Measurements from ENCODE around the gene MBNL1.

The MBNL1 gene

GRCh38 chr3:152373379-152373778 is 104.7 kb downstream of the MBNL1 start:
- in situ Hi-C loops (cut with MboI; ENCODE audit: low sequenced_read_pairs), result no loop called here

- in situ Hi-C loops (cut with MboI; ENCODE audit: low sequenced_read_pairs), result no loop called here
These were observed 105.7 kb downstream of the MBNL1 start for GRCh38 chr3:152374262-152374990.

- in situ Hi-C loops (cut with MboI; ENCODE audit: low sequenced_read_pairs), result no loop called here
These were observed 106.8 kb downstream of the MBNL1 start for GRCh38 chr3:152375546-152375945.

GRCh38 chr3:152376351-152377183 is 107.8 kb downstream of the MBNL1 start:
- in situ Hi-C loops (cut with MboI; ENCODE audit: low sequenced_read_pairs), result no loop called here

- in situ Hi-C loops (cut with MboI; ENCODE audit: low sequenced_read_pairs), result no loop called here
These were observed 108.4 kb downstream of the MBNL1 start for GRCh38 chr3:152377184-152377570.

GRCh38 chr3:152379415-152380042 is 110.8 kb downstream of the MBNL1 start:
- in situ Hi-C loops (cut with MboI; ENCODE audit: low sequenced_read_pairs), result no loop called here

GRCh38 chr3:152380043-152380442 is 111.3 kb downstream of the MBNL1 start:
- in situ Hi-C loops (cut with MboI; ENCODE audit: low sequenced_read_pairs), result no loop called here

GRCh38 chr3:152381881-152382295 is 113.2 kb downstream of the MBNL1 start:
- in situ Hi-C loops (cut with MboI; ENCODE audit: low sequenced_read_pairs), result no loop called here

GRCh38 chr3:152382312-152383135 is 113.8 kb downstream of the MBNL1 start:
- in situ Hi-C loops (cut with MboI; ENCODE audit: low sequenced_read_pairs), result no loop called here

- in situ Hi-C loops (cut with MboI; ENCODE audit: low sequenced_read_pairs), result no loop called here
These were observed 114.4 kb downstream of the MBNL1 start for GRCh38 chr3:152383136-152383606.

GRCh38 chr3:152384412-152384811 is 115.7 kb downstream of the MBNL1 start:
- in situ Hi-C loops (cut with MboI; ENCODE audit: low sequenced_read_pairs), result no loop called here

- in situ Hi-C loops (cut with MboI; ENCODE audit: low sequenced_read_pairs), result no loop called here
These were observed 117.0 kb downstream of the MBNL1 start for GRCh38 chr3:152385761-152386160.

GRCh38 chr3:152386208-152386607 is 117.5 kb downstream of the MBNL1 start:
- in situ Hi-C loops (cut with MboI; ENCODE audit: low sequenced_read_pairs), result no loop called here

GRCh38 chr3:152388631-152389030 is 119.9 kb downstream of the MBNL1 start:
- in situ Hi-C loops (cut with MboI; ENCODE audit: low sequenced_read_pairs), result no loop called here

GRCh38 chr3:152389316-152389934 is 120.7 kb downstream of the MBNL1 start:
- in situ Hi-C loops (cut with MboI; ENCODE audit: low sequenced_read_pairs), result no loop called here

- in situ Hi-C loops (cut with MboI; ENCODE audit: low sequenced_read_pairs), result no loop called here
These were observed 121.9 kb downstream of the MBNL1 start for GRCh38 chr3:152390647-152391046.

GRCh38 chr3:152391671-152392070 is 122.9 kb downstream of the MBNL1 start:
- in situ Hi-C loops (cut with MboI; ENCODE audit: low sequenced_read_pairs), result no loop called here

- in situ Hi-C loops (cut with MboI; ENCODE audit: low sequenced_read_pairs), result no loop called here
These were observed 123.6 kb downstream of the MBNL1 start for GRCh38 chr3:152392272-152392880.

GRCh38 chr3:152394246-152394645 is 125.5 kb downstream of the MBNL1 start:
- in situ Hi-C loops (cut with MboI; ENCODE audit: low sequenced_read_pairs), result no loop called here

GRCh38 chr3:152395764-152396163 is 127.0 kb downstream of the MBNL1 start:
- in situ Hi-C loops (cut with MboI; ENCODE audit: low sequenced_read_pairs), result no loop called here

All from HL-60/S4 (cell line).